Caco-2 (cell line): ENCODE data around the gene PLPP4. TPM values are rescaled to one million over a fixed set of nuclear protein-coding genes. Genes with fewer than 3 reads are reported as not detected.

Experiments
- BruUV-seq: library from RNA; stranded (reverse); fragments of 400-500 nt; replicated peaks from 2 replicates; lab custom pipeline; 2021; lab: Mats Ljungman, UMichigan
- CTCF ChIA-PET: fragments of 300-600 bp; sonication (Branson Sonifier 250); formaldehyde crosslinking; loops from one replicate; lab custom pipeline; 2022; ENCODE audit warnings: antibody characterized with exemption; lab: Charles Lee
- POLR2A ChIA-PET: fragments of 300-600 bp; sonication (Branson Sonifier 250); formaldehyde crosslinking; loops from one replicate; lab custom pipeline; 2022; ENCODE audit warnings: antibody characterized with exemption; lab: Charles Lee
- DNase-seq, 2 experiments: peaks; one replicate each; pipeline versions ENCODE4 v3.0.0 to v3.0.0-alpha.2; 2020 to 2022
- H3K27me3 ChIP-seq: replicated peaks from 2 replicates; pipeline ENCODE4 v1.6.0; 2011; ENCODE audit warnings: low read length; ENCODE audit not compliant: control insufficient read depth, insufficient read depth
- H3K36me3 ChIP-seq: 2 replicates; pipeline ENCODE4 v1.5.1; 2011; ENCODE audit warnings: low read length; ENCODE audit not compliant: control insufficient read depth, insufficient read depth
- H3K4me1 ChIP-seq: fragments of 250-450 bp; sonication (Bioruptor Pico); 2 replicates; pipeline ENCODE4 v1.5.1; 2020; ENCODE audit warnings: mild to moderate bottlenecking
- H3K4me3 ChIP-seq: 2 replicates; pipeline ENCODE4 v1.5.1; 2011; ENCODE audit warnings: low read depth, mild to moderate bottlenecking, control low read depth, low read length
- H3K9me3 ChIP-seq: fragments of 250-450 bp; sonication (Bioruptor Pico); 2 replicates; pipeline ENCODE4 v1.5.1; 2020; ENCODE audit warnings: mild to moderate bottlenecking, moderate library complexity
- H3K27ac Mint-ChIP-seq: one replicate; pipeline ENCODE4 v1.8.0; 2022; ENCODE audit warnings: mixed read lengths; ENCODE audit not compliant: unreplicated experiment
- H3K27me3 Mint-ChIP-seq: one replicate; pipeline ENCODE4 v1.8.0; 2022; ENCODE audit warnings: mixed read lengths; ENCODE audit not compliant: insufficient read depth, unreplicated experiment
- H3K36me3 Mint-ChIP-seq: one replicate; pipeline ENCODE4 v1.8.0; 2022; ENCODE audit warnings: mild to moderate bottlenecking, mixed read lengths; ENCODE audit not compliant: insufficient read depth, unreplicated experiment
- H3K4me1 Mint-ChIP-seq: one replicate; pipeline ENCODE4 v1.8.0; 2022; ENCODE audit warnings: low read depth, mixed read lengths; ENCODE audit not compliant: unreplicated experiment
- H3K4me3 Mint-ChIP-seq: one replicate; pipeline ENCODE4 v1.8.0; 2022; ENCODE audit warnings: mild to moderate bottlenecking, moderate library complexity, mixed read lengths; ENCODE audit not compliant: unreplicated experiment
- H3K9me3 Mint-ChIP-seq: one replicate; pipeline ENCODE4 v1.8.0; 2022; ENCODE audit warnings: mixed read lengths; ENCODE audit not compliant: unreplicated experiment
- CTCF ChIP-seq, 2 experiments: fragments of 200-600 bp in 1 of 2; IDR thresholded peaks; 1 replicate in 1 of 2; 2 replicates in 1 of 2; pipeline versions ENCODE4 v1.5.1 to v1.8.0; 2011 to 2022; ENCODE audit warnings: antibody characterized with exemption in 1 of 2, control low read depth in 1 of 2, inconsistent platforms in 1 of 2, low read depth in 1 of 2, low read length in 1 of 2, mild to moderate bottlenecking in 1 of 2, moderate library complexity in 1 of 2; ENCODE audit not compliant: insufficient read depth in 1 of 2, severe bottlenecking in 1 of 2, unreplicated experiment in 1 of 2
- intact Hi-C: fragments of 100-400 bp; cut with micrococcal nuclease; formaldehyde crosslinking; loops from one replicate; pipeline ENCODE4 v1.10.0; 2022; ENCODE audit not compliant: unreplicated experiment
- total RNA-seq: library from RNA; stranded (reverse); gene quantifications from 2 replicates; pipeline ENCODE4 v1.2.3, GENCODE V29; 2022

PLPP4 gene
- total RNA-seq, 1 experiment from 2014 or later: 0.61 TPM

GRCh38 chr10:120466006-120466405, 9.0 kb downstream of the PLPP4 start:
- CTCF ChIA-PET: no interaction called here
- POLR2A ChIA-PET: no interaction called here
- no peaks in the 10 kb centered on the region for H3K4me1 ChIP-seq
- H3K27me3 Mint-ChIP-seq: peaks cover 7% of the 10 kb centered on the region
- H3K27ac Mint-ChIP-seq: no peak overlapping the region
- H3K4me3 Mint-ChIP-seq: no peak overlapping the region
- H3K9me3 ChIP-seq: no peaks in the 10 kb centered on the region
- no peaks in the 10 kb centered on the region for H3K36me3 ChIP-seq
- no peaks in the 10 kb centered on the region for H3K9me3 Mint-ChIP-seq
- BruUV-seq: no TSS peak
- no peaks in the 10 kb centered on the region for H3K4me1 Mint-ChIP-seq
- no peak for DNase-seq
- H3K27me3 ChIP-seq: no peaks in the 10 kb centered on the region; the same call in 1 of the 2 replicates
- no peak overlapping the region for H3K4me3 ChIP-seq
- no peaks in the 10 kb centered on the region for H3K36me3 Mint-ChIP-seq
- TF ChIP-seq CTCF (IDR thresholded peaks at IDR 0.05; ENCODE audit: insufficient read depth in 1 of 2, low read depth in 1 of 2, low read length in 1 of 2, severe bottlenecking in 1 of 2, unreplicated experiment in 1 of 2): no peak
- intact Hi-C loops: no loop called here

- TF ChIP-seq CTCF (IDR thresholded peaks at IDR 0.05; ENCODE audit: insufficient read depth in 1 of 2, low read depth in 1 of 2, low read length in 1 of 2, severe bottlenecking in 1 of 2, unreplicated experiment in 1 of 2): no peak
- BruUV-seq: no TSS peak
- ChIA-PET POLR2A (no interaction called here), CTCF (no interaction called here)
- no peak overlapping the region for H3K4me3 Mint-ChIP-seq
- no peak overlapping the region for H3K4me3 ChIP-seq
- H3K36me3 ChIP-seq: no peaks in the 10 kb centered on the region
- no peaks in the 10 kb centered on the region for H3K4me1 Mint-ChIP-seq
- no peak for DNase-seq
- H3K4me1 ChIP-seq: no peaks in the 10 kb centered on the region
- H3K9me3 Mint-ChIP-seq: no peaks in the 10 kb centered on the region
- no peak overlapping the region for H3K27ac Mint-ChIP-seq
- H3K36me3 Mint-ChIP-seq: no peaks in the 10 kb centered on the region
- H3K9me3 ChIP-seq: no peaks in the 10 kb centered on the region
- intact Hi-C loops: no loop called here
- no peaks in the 10 kb centered on the region for H3K27me3 ChIP-seq
- H3K27me3 Mint-ChIP-seq: peaks cover 25% of the 10 kb centered on the region
These were observed 16.6 kb downstream of the PLPP4 start for GRCh38 chr10:120473593-120473992.

- no peak for DNase-seq
- H3K27ac Mint-ChIP-seq: no peak overlapping the region
- intact Hi-C loops: no loop called here
- ChIA-PET CTCF (no interaction called here), POLR2A (no interaction called here)
- no peaks in the 10 kb centered on the region for H3K4me1 ChIP-seq
- H3K9me3 ChIP-seq: no peaks in the 10 kb centered on the region
- no peak for TF ChIP-seq CTCF (IDR thresholded peaks at IDR 0.05; ENCODE audit: insufficient read depth in 1 of 2, low read depth in 1 of 2, low read length in 1 of 2, severe bottlenecking in 1 of 2, unreplicated experiment in 1 of 2)
- BruUV-seq: no TSS peak
- H3K36me3 ChIP-seq: no peaks in the 10 kb centered on the region
- H3K36me3 Mint-ChIP-seq: no peaks in the 10 kb centered on the region
- no peaks in the 10 kb centered on the region for H3K9me3 Mint-ChIP-seq
- H3K4me3 Mint-ChIP-seq: no peak overlapping the region
- no peaks in the 10 kb centered on the region for H3K27me3 ChIP-seq
- no peaks in the 10 kb centered on the region for H3K4me1 Mint-ChIP-seq
- H3K4me3 ChIP-seq: no peak overlapping the region
- H3K27me3 Mint-ChIP-seq: peaks cover 29% of the 10 kb centered on the region
These were observed 17.9 kb downstream of the PLPP4 start for GRCh38 chr10:120474956-120475355.
